Thyroid gland (tissue), 4 donors: ENCODE results near the gene FIGNL1.

Experiments used
- CTCF ChIP-seq, 6 experiments: fragments of 200-600 bp in 3 of 6; fragments of 450-650 bp in 3 of 6; sonication (generic) in 3 of 6; IDR thresholded peaks; one replicate each; pipeline ENCODE4 v1.5.1; 2016 to 2019; ENCODE audit warnings: antibody characterized with exemption in 6 of 6, mild to moderate bottlenecking in 2 of 6, inconsistent platforms in 1 of 6, moderate library complexity in 1 of 6
- POLR2A ChIP-seq, 2 donors: fragments of 450-650 bp; IDR thresholded peaks; one replicate each; pipeline ENCODE4 v1.6.1; 2017; ENCODE audit warnings: antibody characterized with exemption in 2 of 2, mild to moderate bottlenecking in 2 of 2, moderate library complexity in 1 of 2

DNA sequence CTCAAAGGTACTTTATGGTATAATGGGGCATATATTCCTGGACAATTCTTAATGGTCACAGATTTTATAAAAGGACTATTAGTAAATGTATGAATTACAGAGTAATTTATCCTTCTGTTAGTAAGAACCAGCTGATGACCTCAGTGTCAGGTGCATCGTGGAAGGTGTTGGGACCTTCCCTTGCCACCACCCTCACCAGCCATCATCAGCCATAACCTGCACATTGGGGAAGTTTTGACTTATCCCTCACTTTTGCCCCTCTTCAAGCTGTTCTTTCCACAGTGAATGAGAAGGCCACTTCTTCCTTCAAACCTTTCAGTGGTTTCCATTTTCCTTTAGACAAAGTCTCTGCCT, 52.2 kb downstream of the FIGNL1 start:
- TF ChIP-seq CTCF (IDR thresholded peaks at IDR 0.05) (no peak), POLR2A (IDR thresholded peaks at IDR 0.05) (no peak)
